ENCODE results near the gene PHLPP1.

- TF ChIP-seq CTCF (IDR thresholded peaks at IDR 0.05) (no peak), POLR2A (IDR thresholded peaks at IDR 0.05) (no peak), EP300 (IDR thresholded peaks at IDR 0.05) (no peak)
Measured at GRCh38 chr18:62725896-62726295, 10.6 kb downstream of the PHLPP1 start.

Data from stomach (tissue), 4 donors.